ENCODE results near the gene AKIRIN2.

AKIRIN2 gene

DNA sequence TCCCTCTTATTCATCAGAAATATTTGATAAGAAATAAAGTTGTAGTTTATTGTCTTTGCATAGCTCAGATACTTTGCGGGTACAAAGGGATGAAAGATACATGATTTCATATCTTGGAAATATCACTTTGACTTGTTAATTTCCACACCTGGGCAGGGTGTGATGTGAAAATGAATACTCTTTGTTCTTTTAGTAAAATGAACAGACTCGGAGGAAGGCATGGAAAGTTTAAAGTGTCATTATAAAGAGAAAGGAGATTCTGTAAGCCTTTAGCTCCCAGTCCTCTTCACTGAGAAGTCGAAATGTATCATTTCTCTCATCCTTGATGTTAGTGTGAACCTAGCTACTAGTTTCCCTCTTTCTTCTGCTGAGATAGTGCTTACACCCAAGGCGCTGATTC lies 36.7 kb upstream of the AKIRIN2 start:
- no peaks in the 10 kb centered on the region; the same call in 1 of the 2 replicates for H3K9me3 ChIP-seq (ENCODE audit: insufficient read depth, low read length)
- H3K4me1 ChIP-seq (ENCODE audit: insufficient read depth, insufficient read length), result no peaks in the 10 kb centered on the region
- no peaks in the 10 kb centered on the region for H3K36me3 ChIP-seq (ENCODE audit: insufficient read depth, insufficient read length, low read length)
- H3K27me3 ChIP-seq (ENCODE audit: insufficient read depth, insufficient read length), result no peaks in the 10 kb centered on the region
- DNase-seq (ENCODE audit: low read depth, low spot score), result no peak
- no peak for TF ChIP-seq YY1 (IDR thresholded peaks at IDR 0.05; ENCODE audit: insufficient read depth, insufficient read length)
- TF ChIP-seq ZNF274 (IDR thresholded peaks at IDR 0.05; ENCODE audit: low read depth, low read length), result no peak
- no peak for TF ChIP-seq SUZ12 (IDR thresholded peaks at IDR 0.05; ENCODE audit: extremely low read depth, insufficient read depth, insufficient read length)
- no peak overlapping the region for H3K9ac ChIP-seq (ENCODE audit: insufficient read length, low read depth)
- no peak overlapping the region for H3K4me3 ChIP-seq (ENCODE audit: insufficient read length, low read depth)

DNA sequence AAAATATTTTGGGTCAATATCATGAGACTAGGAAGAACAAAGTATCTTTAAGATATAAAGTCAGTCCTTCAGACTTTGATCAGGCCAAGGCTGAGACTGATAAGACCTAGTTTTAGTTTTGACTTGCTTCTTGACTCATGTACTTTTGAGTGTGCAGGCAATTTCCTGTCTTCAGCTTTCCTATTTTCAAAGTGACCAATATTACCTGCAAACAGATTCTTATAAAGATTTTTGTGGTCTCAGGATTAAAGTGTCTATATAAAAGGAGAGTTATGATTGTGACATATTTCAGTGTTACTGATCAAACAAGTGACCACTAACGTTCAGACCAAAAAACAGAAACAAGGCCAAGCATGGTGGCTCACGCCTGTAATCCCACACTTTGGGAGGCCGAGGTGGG lies 36.0 kb upstream of the AKIRIN2 start:
- Histone ChIP-seq H3K4me1 (ENCODE audit: insufficient read depth, insufficient read length) (no peaks in the 10 kb centered on the region), H3K27me3 (ENCODE audit: insufficient read depth, insufficient read length) (no peaks in the 10 kb centered on the region), H3K9me3 (ENCODE audit: insufficient read depth, low read length) (no peaks in the 10 kb centered on the region; the same call in 1 of the 2 replicates), H3K36me3 (ENCODE audit: insufficient read depth, insufficient read length, low read length) (no peaks in the 10 kb centered on the region), H3K9ac (ENCODE audit: insufficient read length, low read depth) (no peak overlapping the region), H3K4me3 (ENCODE audit: insufficient read length, low read depth) (no peak overlapping the region)
- TF ChIP-seq SUZ12 (IDR thresholded peaks at IDR 0.05; ENCODE audit: extremely low read depth, insufficient read depth, insufficient read length) (no peak), ZNF274 (IDR thresholded peaks at IDR 0.05; ENCODE audit: low read depth, low read length) (no peak), YY1 (IDR thresholded peaks at IDR 0.05; ENCODE audit: insufficient read depth, insufficient read length) (no peak)
- no peak for DNase-seq (ENCODE audit: low read depth, low spot score)

- no peak overlapping the region for H3K4me3 ChIP-seq (ENCODE audit: insufficient read length, low read depth)
- no peak for TF ChIP-seq ZNF274 (IDR thresholded peaks at IDR 0.05; ENCODE audit: low read depth, low read length)
- no peak for TF ChIP-seq YY1 (IDR thresholded peaks at IDR 0.05; ENCODE audit: insufficient read depth, insufficient read length)
- TF ChIP-seq SUZ12 (IDR thresholded peaks at IDR 0.05; ENCODE audit: extremely low read depth, insufficient read depth, insufficient read length), result no peak
- no peak overlapping the region for H3K9ac ChIP-seq (ENCODE audit: insufficient read length, low read depth)
- H3K27me3 ChIP-seq (ENCODE audit: insufficient read depth, insufficient read length), result no peaks in the 10 kb centered on the region
- H3K9me3 ChIP-seq (ENCODE audit: insufficient read depth, low read length), result no peaks in the 10 kb centered on the region; the same call in 1 of the 2 replicates
- no peak for DNase-seq (ENCODE audit: low read depth, low spot score)
- no peaks in the 10 kb centered on the region for H3K4me1 ChIP-seq (ENCODE audit: insufficient read depth, insufficient read length)
- no peaks in the 10 kb centered on the region for H3K36me3 ChIP-seq (ENCODE audit: insufficient read depth, insufficient read length, low read length)
Measured at GRCh38 chr6:87736809-87737540, 34.9 kb upstream of the AKIRIN2 start.

DNA sequence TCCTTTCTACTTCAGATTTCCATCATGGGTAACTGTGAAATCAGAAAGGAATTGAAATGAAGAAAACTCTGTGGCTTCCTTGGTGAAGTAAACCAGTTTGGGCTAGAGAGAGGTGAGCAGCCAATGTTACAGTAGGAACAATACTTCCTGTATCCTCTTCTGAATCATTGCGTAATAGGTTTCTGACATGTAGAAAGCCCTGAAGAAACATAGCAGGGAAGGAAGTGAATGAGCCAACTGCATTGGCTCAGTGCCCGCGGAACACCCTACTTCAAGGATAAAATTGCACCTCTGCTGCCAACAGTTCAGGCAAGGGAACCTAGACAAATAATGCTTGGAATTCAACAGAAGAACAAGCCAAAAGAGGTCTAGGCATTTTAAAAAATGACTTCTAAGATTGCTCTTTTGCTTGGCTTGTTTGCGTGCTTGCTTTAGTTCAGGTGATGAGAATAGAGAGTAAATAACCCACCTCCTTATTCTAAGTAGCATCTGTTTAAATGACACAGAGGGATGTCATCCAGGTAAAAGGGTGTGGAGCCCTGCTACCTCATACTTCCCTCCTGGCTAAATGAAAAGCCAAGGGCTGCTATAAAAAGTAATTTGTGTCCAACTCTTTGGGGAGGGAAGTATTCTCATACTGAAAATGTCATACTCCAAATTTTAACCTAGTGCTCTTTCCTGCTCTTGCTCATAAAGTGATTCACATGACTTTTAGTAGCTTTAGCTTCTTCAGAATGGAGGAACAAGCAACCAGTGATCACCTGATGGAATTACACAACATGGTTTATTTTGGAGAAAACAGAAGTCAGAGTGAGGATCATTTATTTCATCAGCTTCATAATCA lies 30.0 kb upstream of the AKIRIN2 start:
- no peak for TF ChIP-seq YY1 (IDR thresholded peaks at IDR 0.05; ENCODE audit: insufficient read depth, insufficient read length)
- no peaks in the 10 kb centered on the region for H3K4me1 ChIP-seq (ENCODE audit: insufficient read depth, insufficient read length)
- H3K4me3 ChIP-seq (ENCODE audit: insufficient read length, low read depth), result no peak overlapping the region
- H3K27me3 ChIP-seq (ENCODE audit: insufficient read depth, insufficient read length), result no peaks in the 10 kb centered on the region
- DNase-seq (ENCODE audit: low read depth, low spot score), result no peak
- H3K36me3 ChIP-seq (ENCODE audit: insufficient read depth, insufficient read length, low read length), result no peaks in the 10 kb centered on the region
- no peaks in the 10 kb centered on the region; the same call in 1 of the 2 replicates for H3K9me3 ChIP-seq (ENCODE audit: insufficient read depth, low read length)
- no peak overlapping the region for H3K9ac ChIP-seq (ENCODE audit: insufficient read length, low read depth)

DNA sequence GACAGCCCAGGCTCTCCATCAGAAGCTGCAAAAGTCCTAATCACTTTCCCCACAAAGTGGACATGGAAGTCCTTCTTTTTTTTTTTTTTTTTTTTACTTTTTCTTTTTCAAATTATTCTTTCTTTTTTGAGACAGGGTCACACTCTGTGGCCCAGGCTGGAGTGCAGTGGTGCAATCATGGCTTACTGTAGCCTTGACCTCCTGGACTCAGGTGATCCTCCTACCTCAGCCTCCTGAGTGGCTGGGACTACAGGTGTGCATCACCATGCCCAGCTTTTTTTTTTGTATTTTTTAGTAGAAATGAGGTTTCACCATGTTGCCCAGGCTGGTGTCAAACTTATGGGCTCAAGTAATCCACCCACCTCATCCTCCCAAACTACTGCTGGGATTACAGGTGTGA lies 29.0 kb upstream of the AKIRIN2 start:
- no peak overlapping the region for H3K4me3 ChIP-seq (ENCODE audit: insufficient read length, low read depth)

DNA sequence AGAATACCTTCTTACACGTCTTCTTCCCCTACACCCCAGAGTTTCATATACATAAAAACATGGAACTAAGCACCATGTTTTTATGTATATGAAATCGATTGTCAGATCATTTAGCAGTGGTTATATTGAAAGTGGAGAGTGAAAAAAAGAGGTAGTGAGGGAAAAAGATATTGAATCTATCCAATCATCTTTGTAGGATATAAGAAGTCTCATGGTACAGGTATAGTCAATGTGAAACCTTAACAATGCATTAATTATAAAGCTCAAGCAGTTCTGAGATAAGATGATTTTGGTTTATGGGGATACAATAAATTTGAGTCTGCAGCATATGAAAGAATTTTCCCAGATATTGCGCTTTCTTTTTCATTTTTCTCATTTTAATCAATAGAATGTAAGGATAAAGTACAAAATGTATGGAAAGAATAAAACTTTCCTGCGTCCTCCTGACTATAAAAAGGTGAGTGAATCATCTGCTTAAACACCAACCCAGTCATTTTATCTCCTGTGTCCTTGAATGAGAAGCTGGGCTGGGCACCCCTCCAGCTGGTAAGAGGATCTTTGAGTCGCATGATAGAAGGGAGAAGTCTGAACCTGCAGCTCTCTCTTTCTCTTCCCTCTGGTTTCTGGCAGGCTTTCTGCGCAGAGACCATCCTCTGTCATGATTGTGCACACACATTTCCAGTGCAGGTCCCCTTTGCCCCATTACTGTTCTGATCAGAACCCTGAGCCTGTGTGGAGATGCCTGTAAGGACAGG lies 28.1 kb upstream of the AKIRIN2 start:
- Histone ChIP-seq H3K27me3 (ENCODE audit: insufficient read depth, insufficient read length) (no peaks in the 10 kb centered on the region), H3K9me3 (ENCODE audit: insufficient read depth, low read length) (no peaks in the 10 kb centered on the region), H3K9ac (ENCODE audit: insufficient read length, low read depth) (no peak overlapping the region), H3K4me1 (ENCODE audit: insufficient read depth, insufficient read length) (no peaks in the 10 kb centered on the region), H3K36me3 (ENCODE audit: insufficient read depth, insufficient read length, low read length) (no peaks in the 10 kb centered on the region), H3K4me3 (ENCODE audit: insufficient read length, low read depth) (no peak overlapping the region)
- no peak for DNase-seq (ENCODE audit: low read depth, low spot score)
- no peak for TF ChIP-seq ZNF274 (IDR thresholded peaks at IDR 0.05; ENCODE audit: low read depth, low read length)
- TF ChIP-seq SUZ12 (IDR thresholded peaks at IDR 0.05; ENCODE audit: extremely low read depth, insufficient read depth, insufficient read length), result no peak
- TF ChIP-seq YY1 (IDR thresholded peaks at IDR 0.05; ENCODE audit: insufficient read depth, insufficient read length), result no peak

More for the DNA sequence above, 29.0 kb upstream of the AKIRIN2 start:
- no peak for DNase-seq (ENCODE audit: low read depth, low spot score)
- TF ChIP-seq YY1 (IDR thresholded peaks at IDR 0.05; ENCODE audit: insufficient read depth, insufficient read length) (no peak), ZNF274 (IDR thresholded peaks at IDR 0.05; ENCODE audit: low read depth, low read length) (no peak), SUZ12 (IDR thresholded peaks at IDR 0.05; ENCODE audit: extremely low read depth, insufficient read depth, insufficient read length) (no peak)
- H3K9ac ChIP-seq (ENCODE audit: insufficient read length, low read depth), result no peak overlapping the region
- no peaks in the 10 kb centered on the region for H3K27me3 ChIP-seq (ENCODE audit: insufficient read depth, insufficient read length)
- H3K36me3 ChIP-seq (ENCODE audit: insufficient read depth, insufficient read length, low read length), result no peaks in the 10 kb centered on the region
- H3K4me1 ChIP-seq (ENCODE audit: insufficient read depth, insufficient read length), result no peaks in the 10 kb centered on the region
- no peaks in the 10 kb centered on the region for H3K9me3 ChIP-seq (ENCODE audit: insufficient read depth, low read length)

DNA sequence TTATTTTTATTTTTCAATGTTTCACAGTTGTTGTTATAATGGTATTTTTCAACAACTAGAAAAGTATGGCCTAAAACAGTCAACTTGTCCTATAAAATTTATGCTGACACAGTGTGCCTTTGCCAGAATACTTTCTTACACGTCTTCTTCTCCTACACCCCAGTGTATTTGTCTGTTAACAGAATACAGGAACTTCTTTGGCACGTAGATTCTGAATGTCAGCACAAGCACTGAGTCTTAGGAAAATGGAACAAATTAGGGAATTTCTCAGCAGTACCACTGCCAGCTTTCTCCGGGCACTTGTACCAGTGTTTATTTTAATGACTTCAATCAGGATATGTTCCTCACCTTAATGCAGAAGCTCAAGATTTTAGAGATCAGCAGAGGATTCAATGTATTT lies 26.7 kb upstream of the AKIRIN2 start:
- DNase-seq (ENCODE audit: low read depth, low spot score), result no peak
- Histone ChIP-seq H3K9me3 (ENCODE audit: insufficient read depth, low read length) (no peaks in the 10 kb centered on the region), H3K4me3 (ENCODE audit: insufficient read length, low read depth) (no peak overlapping the region), H3K9ac (ENCODE audit: insufficient read length, low read depth) (no peak overlapping the region), H3K4me1 (ENCODE audit: insufficient read depth, insufficient read length) (no peaks in the 10 kb centered on the region), H3K36me3 (ENCODE audit: insufficient read depth, insufficient read length, low read length) (no peaks in the 10 kb centered on the region), H3K27me3 (ENCODE audit: insufficient read depth, insufficient read length) (no peaks in the 10 kb centered on the region)
- TF ChIP-seq YY1 (IDR thresholded peaks at IDR 0.05; ENCODE audit: insufficient read depth, insufficient read length) (no peak), SUZ12 (IDR thresholded peaks at IDR 0.05; ENCODE audit: extremely low read depth, insufficient read depth, insufficient read length) (no peak), ZNF274 (IDR thresholded peaks at IDR 0.05; ENCODE audit: low read depth, low read length) (no peak)
